Type B pancreatic cell (in vitro differentiated cells): ENCODE results near the gene POLR2J. TPM values are rescaled to one million over a fixed set of nuclear protein-coding genes. Genes with fewer than 3 reads are reported as not detected.
"Not testable (repeated sequence)": the region's sequence is repeated elsewhere in the genome, so short reads cannot be mapped to it uniquely, and the experiment has no call there.

Source experiments
- DNase-seq: peaks from one replicate; pipeline ENCODE4 v3.0.0; 2021; ENCODE audit warnings: mixed read lengths; ENCODE audit not compliant: unreplicated experiment; ENCODE audit errors: extremely low spot score
- H3K27ac Mint-ChIP-seq: 2 replicates; pipeline ENCODE4 v1.8.0; 2021; ENCODE audit warnings: mild to moderate bottlenecking, mixed read lengths
- H3K27me3 Mint-ChIP-seq: 2 replicates; pipeline ENCODE4 v1.8.0; 2021; ENCODE audit warnings: mixed read lengths
- H3K36me3 Mint-ChIP-seq: 2 replicates; pipeline ENCODE4 v1.8.0; 2021; ENCODE audit warnings: mixed read lengths
- H3K4me1 Mint-ChIP-seq: one replicate; pipeline ENCODE4 v1.8.0; 2021; ENCODE audit warnings: mixed read lengths; ENCODE audit not compliant: unreplicated experiment
- H3K4me3 Mint-ChIP-seq: 2 replicates; pipeline ENCODE4 v1.8.0; 2021; ENCODE audit warnings: mild to moderate bottlenecking, mixed read lengths
- H3K9me3 Mint-ChIP-seq: 2 replicates; pipeline ENCODE4 v1.8.0; 2021; ENCODE audit warnings: mixed read lengths
- CTCF ChIP-seq: fragments of 200-600 bp; sonication (generic); conservative IDR thresholded peaks from 2 replicates; pipeline ENCODE4 v1.5.0; 2021; ENCODE audit warnings: antibody characterized with exemption, mild to moderate bottlenecking
- long read RNA-seq: library from polyadenylated mRNA; unstranded; transcript quantifications from one replicate; pipeline ENCODE4 v2.0.0, GENCODE V29; 2020
- total RNA-seq: library from RNA; stranded (reverse); gene quantifications from 2 replicates; pipeline ENCODE4 v1.2.1, GENCODE V29; 2021; ENCODE audit warnings: low replicate concordance

Gene POLR2J
- total RNA-seq = 45.2 and 48.1 TPM in 2 replicates
- long read RNA-seq, transcript POLR2J-201 (4 exons, 932 nt) = major isoform, 21 of 24 reads
- long read RNA-seq, partial matches to known transcripts = 1 of 24 reads
- long read RNA-seq, other reads (novel, unspliced or antisense) = 2 of 24 reads

DNA sequence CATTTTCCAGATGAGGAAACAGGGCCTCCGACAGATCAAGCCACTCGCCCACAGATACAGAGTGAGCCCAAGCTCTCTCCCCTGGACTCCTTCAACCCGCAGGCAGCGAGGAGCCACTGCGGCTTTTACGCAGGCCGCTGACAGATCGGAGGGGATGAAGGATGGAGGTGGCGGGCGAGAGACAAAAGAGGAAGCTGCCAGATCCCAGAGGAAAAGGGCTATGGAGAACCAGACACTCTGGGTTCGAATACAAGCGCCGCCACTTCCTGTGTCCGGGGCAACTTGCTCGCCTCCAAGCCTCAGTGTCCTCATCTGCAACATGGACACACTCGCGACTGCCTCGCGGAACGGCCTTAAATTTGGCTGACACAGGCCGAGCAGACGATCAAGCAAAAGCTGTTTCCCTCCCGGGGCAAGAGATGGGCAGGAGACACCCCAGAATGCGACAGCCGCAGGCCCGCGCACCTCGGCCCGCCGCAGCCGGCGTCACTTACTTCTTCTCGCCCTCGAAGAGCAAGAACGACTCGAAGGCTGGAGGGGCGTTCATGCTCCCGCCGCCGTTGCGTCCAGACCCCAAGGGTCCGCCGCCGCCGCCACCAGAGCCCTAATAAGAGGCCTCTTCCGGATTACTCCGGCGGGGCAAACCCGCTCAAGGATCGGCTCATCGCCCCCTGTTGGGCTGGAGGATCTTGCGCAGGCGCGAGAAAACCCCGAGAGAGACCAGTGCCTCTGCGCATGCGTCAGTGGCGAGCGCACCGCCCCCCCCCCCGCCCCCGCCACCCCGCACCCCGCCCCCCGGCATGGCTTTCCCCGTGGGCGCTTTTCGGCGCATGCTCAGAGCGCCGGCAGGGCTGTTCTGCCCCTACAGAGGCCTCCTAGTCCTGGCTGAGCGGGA lies at the start of gene POLR2J:
TSS of gene POLR2J (minus strand) at position 609 of the 895 bp plus-strand sequence. CDS start at position 547, 62 bp downstream.
- peak; percentile 83 for DNase-seq
- not testable (repeated sequence) for H3K36me3 Mint-ChIP-seq, H3K27ac Mint-ChIP-seq

DNA sequence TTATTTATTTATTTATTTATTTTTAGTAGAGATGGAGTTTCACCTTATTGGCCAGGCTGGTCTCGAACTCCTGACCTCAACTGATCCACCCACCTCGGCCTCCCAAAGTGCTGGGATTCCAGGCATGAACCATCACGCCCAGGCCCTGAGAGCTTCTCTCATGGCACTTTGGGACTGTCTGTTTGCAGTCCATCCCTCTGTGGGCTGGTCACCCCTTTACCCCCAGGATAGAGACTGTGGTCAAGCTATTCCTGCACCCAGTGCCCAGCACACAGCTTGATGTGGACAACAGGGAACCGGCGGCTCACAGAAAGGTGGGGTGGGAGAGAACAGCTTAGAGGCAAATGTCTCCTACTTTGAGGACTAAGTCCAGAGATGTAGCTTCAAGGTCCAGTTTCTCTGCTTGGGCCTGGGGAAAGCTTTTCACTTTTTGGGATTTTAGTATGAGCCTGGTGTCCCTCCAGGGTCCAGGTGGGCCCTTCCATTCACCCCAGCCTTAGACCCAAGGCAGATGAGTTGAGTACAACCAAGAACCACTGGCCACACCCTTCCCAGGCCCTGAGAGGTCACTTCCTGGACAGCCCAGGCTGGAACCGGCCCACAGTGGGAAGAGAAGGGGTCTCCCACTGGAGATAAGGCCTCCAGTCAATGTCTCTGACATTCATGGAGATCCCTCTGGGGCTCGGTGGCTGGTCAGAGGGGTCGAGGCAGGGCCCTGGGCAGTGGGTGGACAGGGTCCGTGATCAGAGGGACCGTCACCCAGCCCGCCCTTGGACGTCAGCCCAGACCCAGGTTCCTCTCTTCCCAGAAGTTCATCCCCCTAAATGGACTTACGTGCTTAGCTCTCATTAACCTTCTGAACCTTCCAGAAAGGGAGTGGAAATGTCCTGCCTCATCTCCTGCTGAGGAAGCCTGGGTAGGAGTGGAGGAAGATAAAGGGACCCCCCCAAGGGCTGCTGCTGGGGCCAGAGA lies 49.4 kb upstream of the POLR2J start:
- H3K4me1 Mint-ChIP-seq, H3K27me3 Mint-ChIP-seq, H3K9me3 Mint-ChIP-seq, H3K27ac Mint-ChIP-seq, H3K36me3 Mint-ChIP-seq, H3K4me3 Mint-ChIP-seq, DNase-seq: not testable (repeated sequence)

More for the DNA sequence above, at the start of gene POLR2J:
- H3K4me1 Mint-ChIP-seq, H3K27me3 Mint-ChIP-seq, H3K9me3 Mint-ChIP-seq: not testable (repeated sequence)
- H3K4me3 Mint-ChIP-seq = peak within 1 kb of the TSS; percentile 88
- peak; percentile 48 for TF ChIP-seq CTCF

DNA sequence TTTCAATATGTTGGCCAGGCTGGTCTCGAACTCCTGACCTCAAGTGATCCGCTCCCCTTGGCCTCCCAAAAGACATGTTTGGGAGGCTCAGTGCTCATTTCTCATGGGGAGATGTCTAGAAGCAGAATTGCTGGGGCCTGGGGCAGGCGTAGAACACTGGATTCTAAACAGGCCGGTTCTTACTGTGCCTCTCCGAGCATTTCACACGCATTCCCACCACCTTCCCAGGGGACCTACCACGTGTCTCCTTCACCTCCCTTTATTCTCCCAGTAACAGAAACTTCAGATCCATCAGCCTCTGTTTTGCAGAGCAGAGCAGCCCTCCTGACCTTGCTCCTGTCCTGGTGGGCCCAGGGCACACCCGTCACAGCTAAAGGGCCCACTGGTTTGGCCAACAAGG lies 48.5 kb upstream of the POLR2J start:
- H3K4me1 Mint-ChIP-seq, H3K27ac Mint-ChIP-seq, H3K4me3 Mint-ChIP-seq, H3K27me3 Mint-ChIP-seq, H3K36me3 Mint-ChIP-seq, H3K9me3 Mint-ChIP-seq, DNase-seq: not testable (repeated sequence)

DNA sequence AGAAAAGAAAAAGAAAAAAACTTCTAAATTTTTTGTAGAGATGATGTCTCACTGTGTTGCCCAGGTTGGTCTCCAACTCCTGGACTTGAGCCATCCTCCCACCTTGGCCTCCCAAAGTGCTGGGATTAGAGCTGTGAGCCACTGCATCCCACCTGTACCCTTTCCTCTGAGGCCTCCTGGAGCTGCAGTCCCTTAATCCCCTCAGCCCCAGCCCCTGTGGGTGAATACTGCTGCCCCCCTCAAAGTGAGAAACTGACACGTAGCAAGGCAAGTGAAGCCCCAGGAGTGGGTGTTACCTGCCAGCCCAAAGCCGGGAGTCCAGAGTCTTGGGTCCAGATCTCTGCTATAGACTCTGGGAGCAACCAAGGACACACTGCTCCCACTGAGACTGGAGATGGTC lies 46.1 kb upstream of the POLR2J start:
- not testable (repeated sequence) for DNase-seq, H3K4me3 Mint-ChIP-seq, H3K36me3 Mint-ChIP-seq, H3K27ac Mint-ChIP-seq, H3K27me3 Mint-ChIP-seq, H3K4me1 Mint-ChIP-seq, H3K9me3 Mint-ChIP-seq

GRCh38 chr7:102520797-102521196 lies 42.1 kb upstream of the POLR2J start:
- H3K27me3 Mint-ChIP-seq, H3K27ac Mint-ChIP-seq, DNase-seq, H3K4me3 Mint-ChIP-seq, H3K4me1 Mint-ChIP-seq, H3K9me3 Mint-ChIP-seq, H3K36me3 Mint-ChIP-seq: not testable (repeated sequence)

GRCh38 chr7:102517550-102518147 lies 38.9 kb upstream of the POLR2J start, which contains the start of gene RASA4B:
Gene RASA4B (minus strand): TSS chr7:102517777. CDS start chr7:102517710, 67 bp downstream.
- not testable (repeated sequence) for DNase-seq, H3K4me1 Mint-ChIP-seq, H3K27me3 Mint-ChIP-seq, H3K36me3 Mint-ChIP-seq, H3K27ac Mint-ChIP-seq, H3K9me3 Mint-ChIP-seq
- peak within 1 kb of the TSS; percentile 45 for H3K4me3 Mint-ChIP-seq

DNA sequence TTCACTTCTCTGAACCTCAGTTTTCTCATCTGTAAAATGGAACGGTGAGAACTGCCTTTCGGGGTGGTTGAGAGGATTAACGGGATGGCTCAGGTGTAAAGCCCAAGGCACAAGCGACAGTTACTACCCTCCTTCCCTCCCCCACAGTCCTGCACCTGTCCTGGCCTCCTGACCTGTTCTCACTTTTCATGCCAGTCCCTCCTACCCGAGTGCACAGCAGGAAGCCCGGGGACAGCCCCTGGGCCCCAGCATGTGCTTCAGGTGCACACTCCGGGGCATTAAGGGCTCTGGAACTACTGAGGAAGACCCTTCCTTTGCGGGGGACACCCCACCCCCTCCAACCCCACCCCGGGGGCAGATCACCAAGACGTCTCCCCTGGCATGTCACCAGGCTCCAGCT lies 38.2 kb upstream of the POLR2J start:
- H3K27me3 Mint-ChIP-seq, H3K27ac Mint-ChIP-seq, H3K9me3 Mint-ChIP-seq, H3K4me3 Mint-ChIP-seq, H3K36me3 Mint-ChIP-seq, DNase-seq, H3K4me1 Mint-ChIP-seq: not testable (repeated sequence)

GRCh38 chr7:102515889-102516288 lies 37.2 kb upstream of the POLR2J start:
- H3K36me3 Mint-ChIP-seq, H3K4me3 Mint-ChIP-seq, H3K27ac Mint-ChIP-seq, H3K9me3 Mint-ChIP-seq, H3K27me3 Mint-ChIP-seq, DNase-seq, H3K4me1 Mint-ChIP-seq: not testable (repeated sequence)

GRCh38 chr7:102514881-102515721 lies 36.4 kb upstream of the POLR2J start:
- H3K4me3 Mint-ChIP-seq, DNase-seq, H3K9me3 Mint-ChIP-seq, H3K27ac Mint-ChIP-seq, H3K4me1 Mint-ChIP-seq, H3K27me3 Mint-ChIP-seq, H3K36me3 Mint-ChIP-seq: not testable (repeated sequence)

DNA sequence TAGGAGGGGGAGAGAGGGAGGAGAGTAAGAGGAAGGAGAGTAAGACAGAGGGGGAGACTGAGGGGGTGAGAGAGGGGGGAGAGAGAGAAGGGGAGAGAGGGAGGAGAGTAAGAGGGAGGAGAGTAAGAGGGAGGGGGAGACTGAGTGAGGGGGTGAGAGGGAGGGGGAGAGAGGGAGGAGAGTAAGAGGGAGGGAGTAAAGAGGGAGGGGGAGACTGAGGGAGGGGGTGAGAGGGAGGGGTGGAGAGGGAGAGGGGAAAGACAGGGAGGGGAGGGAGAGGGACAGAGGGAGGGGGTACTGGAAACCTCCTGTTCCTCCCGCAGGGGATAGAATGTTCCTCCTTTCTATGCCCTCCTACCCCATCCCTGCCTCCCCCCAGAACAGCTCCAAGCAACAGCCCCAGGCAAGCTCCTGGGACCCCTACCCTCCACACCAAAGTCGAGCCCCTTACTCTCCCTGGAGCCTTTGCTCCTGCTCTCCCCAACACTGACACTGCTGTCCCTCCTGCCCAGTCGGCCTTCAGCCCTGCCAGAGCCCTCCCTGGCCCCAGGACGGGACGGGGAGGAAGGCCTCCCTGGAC lies 34.0 kb upstream of the POLR2J start:
- H3K4me1 Mint-ChIP-seq, H3K4me3 Mint-ChIP-seq, DNase-seq, H3K9me3 Mint-ChIP-seq, H3K27me3 Mint-ChIP-seq, H3K36me3 Mint-ChIP-seq, H3K27ac Mint-ChIP-seq: not testable (repeated sequence)

GRCh38 chr7:102511860-102512522 lies 33.3 kb upstream of the POLR2J start:
- H3K4me3 Mint-ChIP-seq, H3K36me3 Mint-ChIP-seq, DNase-seq, H3K4me1 Mint-ChIP-seq, H3K27ac Mint-ChIP-seq, H3K9me3 Mint-ChIP-seq, H3K27me3 Mint-ChIP-seq: not testable (repeated sequence)
